ENCODE data around the gene CR1L. TPM values are rescaled to one million over a fixed set of nuclear protein-coding genes. Genes with fewer than 3 reads are reported as not detected.
A peak's percentile ranks its signal among the peaks of the same experiment; 100 is the strongest.
"Not testable (repeated sequence)": the region's sequence is repeated elsewhere in the genome, so short reads cannot be mapped to it uniquely, and the experiment has no call there.

The CR1L gene
- total RNA-seq, 2 experiments from 2014 or later: not detected

DNA sequence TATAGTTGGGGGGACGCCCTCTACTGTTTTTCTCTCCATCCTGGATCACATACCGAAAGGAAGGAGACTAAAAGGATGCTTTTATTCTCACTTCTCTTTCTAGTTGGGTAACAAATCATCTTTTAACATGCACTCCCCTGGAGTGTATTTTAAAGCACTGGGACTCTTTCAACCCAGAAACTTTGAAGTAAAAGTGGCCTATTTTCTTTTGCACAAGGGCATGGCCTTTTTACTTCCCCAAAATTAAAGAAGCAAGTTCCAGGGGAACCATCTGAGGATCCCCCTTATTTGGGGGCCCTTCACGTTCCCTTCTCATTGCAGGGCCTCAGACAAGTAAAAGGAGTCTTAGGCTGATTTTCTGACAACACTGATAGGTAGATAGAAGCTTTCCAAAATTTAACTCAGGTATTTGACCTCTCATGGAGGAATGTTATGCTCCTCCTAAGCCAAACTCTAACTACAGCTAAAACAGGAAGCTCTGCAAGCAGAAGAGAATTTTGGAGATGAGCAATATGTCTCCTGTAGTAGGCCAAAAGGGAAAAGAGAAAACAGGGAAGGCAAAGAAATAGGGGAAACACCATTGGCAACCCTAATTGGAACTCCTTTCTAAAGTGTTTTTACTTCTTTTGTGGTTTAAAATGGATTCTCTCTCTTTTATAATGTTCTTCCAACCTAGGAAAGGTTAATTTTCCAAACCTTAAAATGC lies 98.1 kb downstream of the CR1L start:
- Mint-ChIP-seq H3K4me1 (ENCODE audit: low read depth) (peaks cover 5% of the 10 kb centered on the region), H3K4me3 (no peak overlapping the region), H3K36me3 (ENCODE audit: low read depth) (no peaks in the 10 kb centered on the region), H3K27ac (no peak overlapping the region), H3K27me3 (ENCODE audit: low read depth) (no peaks in the 10 kb centered on the region), H3K9me3 (ENCODE audit: insufficient read depth) (no peaks in the 10 kb centered on the region)
- DNase-seq: no peak
- CTCF ChIA-PET: no interaction called here
- ATAC-seq: no peak
- POLR2A ChIA-PET: no interaction called here

DNA sequence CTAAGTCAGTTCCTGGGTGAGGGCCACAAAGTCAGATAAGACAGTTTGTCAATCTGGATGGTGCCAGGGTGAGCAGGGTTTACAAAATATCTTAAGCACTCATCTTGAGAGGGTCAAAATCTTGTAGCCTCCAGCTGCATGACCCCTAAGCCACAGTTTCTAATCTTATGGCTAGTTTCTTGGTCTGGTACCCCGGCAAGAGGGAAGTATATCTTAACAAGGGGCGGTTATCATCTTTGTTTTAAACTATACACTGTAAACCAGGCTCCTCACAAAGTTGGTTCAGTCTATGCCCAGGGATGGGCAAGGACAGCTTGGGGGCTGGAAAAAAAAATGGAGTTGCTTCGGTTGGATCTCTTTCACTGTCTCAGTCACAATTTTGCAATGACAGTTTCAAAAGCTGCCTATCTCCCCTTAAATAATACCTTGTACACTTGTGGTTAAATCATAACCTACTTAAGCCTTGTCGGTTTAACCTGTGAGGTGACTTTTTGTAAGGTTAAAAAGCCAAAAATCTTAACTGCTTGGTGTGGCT lies 99.1 kb downstream of the CR1L start:
- Mint-ChIP-seq H3K36me3 (ENCODE audit: low read depth) (no peaks in the 10 kb centered on the region), H3K4me3 (no peak overlapping the region), H3K9me3 (ENCODE audit: insufficient read depth) (no peaks in the 10 kb centered on the region), H3K27me3 (ENCODE audit: low read depth) (no peaks in the 10 kb centered on the region), H3K4me1 (ENCODE audit: low read depth) (peaks cover 7% of the 10 kb centered on the region), H3K27ac (no peak overlapping the region)
- DNase-seq: no peak
- ChIA-PET CTCF (no interaction called here), POLR2A (no interaction called here)
- no peak for ATAC-seq

DNA sequence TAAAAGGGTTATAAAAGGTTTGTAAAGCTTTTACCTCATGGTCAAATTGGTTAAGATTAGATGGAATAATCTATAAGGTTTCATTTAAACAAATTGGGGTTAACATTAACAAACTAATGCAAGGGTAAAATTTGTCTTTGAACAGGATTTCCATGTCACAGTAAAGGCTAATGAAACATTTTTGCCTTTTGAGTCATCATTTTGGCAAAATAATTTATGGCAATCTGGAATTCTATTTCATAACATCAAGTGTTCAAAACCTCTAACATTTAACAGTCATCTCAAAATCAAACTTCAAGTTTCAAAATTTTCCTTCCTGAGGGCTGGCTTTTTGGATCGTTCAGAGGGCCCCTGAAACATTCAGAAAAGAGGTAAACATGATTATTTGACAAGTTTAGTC lies 100.4 kb downstream of the CR1L start:
- Mint-ChIP-seq H3K27ac (no peak overlapping the region), H3K36me3 (ENCODE audit: low read depth) (no peaks in the 10 kb centered on the region), H3K9me3 (ENCODE audit: insufficient read depth) (no peaks in the 10 kb centered on the region), H3K4me3 (no peak overlapping the region), H3K4me1 (ENCODE audit: low read depth) (peaks cover 17% of the 10 kb centered on the region), H3K27me3 (ENCODE audit: low read depth) (no peaks in the 10 kb centered on the region)
- ATAC-seq: no peak
- ChIA-PET CTCF (no interaction called here), POLR2A (no interaction called here)
- no peak for DNase-seq

DNA sequence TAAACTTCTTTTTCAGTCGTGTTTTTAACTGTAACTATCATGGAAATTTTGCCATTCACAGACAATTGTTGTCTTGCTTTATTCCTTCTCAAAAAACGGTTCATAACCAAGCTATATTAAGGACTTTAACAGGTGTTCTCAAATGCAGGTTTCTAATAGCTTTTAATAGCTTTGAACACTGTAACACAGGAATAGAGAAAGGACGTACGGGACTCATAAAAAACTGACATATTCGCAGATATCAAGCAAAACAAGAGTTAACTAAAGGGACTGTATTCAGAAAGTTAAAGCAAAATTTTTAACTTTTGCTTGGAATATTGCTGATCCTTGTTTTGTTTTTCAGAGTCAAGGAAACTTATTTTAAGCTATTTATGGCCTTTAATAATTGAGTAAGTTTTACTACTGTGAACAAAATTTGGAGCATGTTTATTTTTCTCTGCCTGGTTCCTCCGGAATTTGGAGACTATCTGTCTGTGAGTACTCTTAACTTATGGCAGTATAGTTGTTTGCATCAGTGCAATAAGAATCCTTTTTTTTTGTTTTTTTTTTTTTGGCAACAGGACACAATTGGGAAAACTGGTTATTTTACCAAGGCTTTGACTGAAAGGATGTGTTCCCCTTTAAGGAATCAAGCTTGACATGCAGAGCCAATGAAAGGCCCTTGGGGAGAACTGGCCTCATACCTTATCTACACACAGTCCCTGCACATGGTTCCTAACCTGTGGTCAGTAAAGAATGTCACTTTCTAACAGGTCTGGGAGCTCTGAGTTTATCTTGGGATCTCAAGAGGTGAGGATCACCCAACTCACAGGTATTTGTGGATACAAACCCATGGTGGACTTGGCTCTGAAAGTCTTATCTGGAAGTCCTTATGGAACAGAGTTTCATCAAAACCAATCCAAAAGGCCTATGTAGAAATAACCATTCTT lies 101.2 kb downstream of the CR1L start:
- no peak for ATAC-seq
- CTCF ChIA-PET: no interaction called here
- H3K36me3 Mint-ChIP-seq (ENCODE audit: low read depth): no peaks in the 10 kb centered on the region

DNA sequence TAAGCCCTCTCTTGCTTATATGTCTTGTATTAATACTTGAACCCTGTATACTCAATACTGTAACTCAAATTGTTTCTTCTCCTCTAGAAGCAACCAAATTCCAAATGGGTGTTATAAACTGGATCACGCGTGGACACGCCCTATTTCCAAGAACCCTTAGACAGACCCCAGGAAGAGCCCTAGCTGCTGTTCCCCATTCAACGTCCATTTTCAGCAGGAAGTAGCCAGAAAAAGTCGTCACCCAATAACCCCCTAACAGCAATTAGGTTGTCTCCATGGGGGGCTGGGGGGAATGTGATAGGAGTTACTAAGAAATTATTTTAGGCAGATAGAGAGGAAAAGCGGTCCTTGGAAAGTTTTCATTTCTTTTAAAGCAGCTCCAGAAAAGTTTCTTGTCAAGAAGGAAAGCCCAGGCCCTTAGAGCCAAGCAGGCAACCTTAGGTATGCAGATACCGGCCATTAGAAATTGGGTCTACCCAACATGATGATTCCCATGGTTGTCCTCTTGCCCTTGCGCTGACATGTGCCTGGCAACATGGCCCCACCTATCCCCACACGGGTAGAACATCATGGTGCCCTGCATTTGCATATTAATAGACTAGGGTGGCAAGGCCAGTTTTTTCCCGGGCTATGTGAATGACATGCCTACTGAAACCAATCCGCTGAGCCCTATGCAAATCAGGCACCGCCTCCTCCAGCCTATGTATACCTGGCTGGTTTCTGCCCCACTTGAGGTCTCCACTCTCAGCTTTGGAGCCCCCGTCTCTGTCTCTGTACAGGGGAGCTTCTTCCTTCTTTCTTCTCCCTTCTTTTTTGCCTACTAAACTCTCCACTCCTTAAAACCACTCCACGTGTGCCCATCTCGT lies 102.9 kb downstream of the CR1L start:
- no peak overlapping the region for H3K4me3 Mint-ChIP-seq
- H3K27me3 Mint-ChIP-seq (ENCODE audit: low read depth): no peaks in the 10 kb centered on the region
- no peak for DNase-seq
- ChIA-PET POLR2A (no interaction called here), CTCF (no interaction called here)
- no peak for ATAC-seq
- H3K9me3 Mint-ChIP-seq (ENCODE audit: insufficient read depth): no peaks in the 10 kb centered on the region
- peaks cover 30% of the 10 kb centered on the region for H3K4me1 Mint-ChIP-seq (ENCODE audit: low read depth)
- no peaks in the 10 kb centered on the region for H3K36me3 Mint-ChIP-seq (ENCODE audit: low read depth)
- H3K27ac Mint-ChIP-seq: no peak overlapping the region

More for the DNA sequence above, 101.2 kb downstream of the CR1L start:
- no peaks in the 10 kb centered on the region for H3K27me3 Mint-ChIP-seq (ENCODE audit: low read depth)
- H3K4me1 Mint-ChIP-seq (ENCODE audit: low read depth): peaks cover 24% of the 10 kb centered on the region
- DNase-seq: no peak
- H3K27ac Mint-ChIP-seq: no peak overlapping the region
- H3K9me3 Mint-ChIP-seq (ENCODE audit: insufficient read depth): no peaks in the 10 kb centered on the region
- POLR2A ChIA-PET: no interaction called here
- no peak overlapping the region for H3K4me3 Mint-ChIP-seq

DNA sequence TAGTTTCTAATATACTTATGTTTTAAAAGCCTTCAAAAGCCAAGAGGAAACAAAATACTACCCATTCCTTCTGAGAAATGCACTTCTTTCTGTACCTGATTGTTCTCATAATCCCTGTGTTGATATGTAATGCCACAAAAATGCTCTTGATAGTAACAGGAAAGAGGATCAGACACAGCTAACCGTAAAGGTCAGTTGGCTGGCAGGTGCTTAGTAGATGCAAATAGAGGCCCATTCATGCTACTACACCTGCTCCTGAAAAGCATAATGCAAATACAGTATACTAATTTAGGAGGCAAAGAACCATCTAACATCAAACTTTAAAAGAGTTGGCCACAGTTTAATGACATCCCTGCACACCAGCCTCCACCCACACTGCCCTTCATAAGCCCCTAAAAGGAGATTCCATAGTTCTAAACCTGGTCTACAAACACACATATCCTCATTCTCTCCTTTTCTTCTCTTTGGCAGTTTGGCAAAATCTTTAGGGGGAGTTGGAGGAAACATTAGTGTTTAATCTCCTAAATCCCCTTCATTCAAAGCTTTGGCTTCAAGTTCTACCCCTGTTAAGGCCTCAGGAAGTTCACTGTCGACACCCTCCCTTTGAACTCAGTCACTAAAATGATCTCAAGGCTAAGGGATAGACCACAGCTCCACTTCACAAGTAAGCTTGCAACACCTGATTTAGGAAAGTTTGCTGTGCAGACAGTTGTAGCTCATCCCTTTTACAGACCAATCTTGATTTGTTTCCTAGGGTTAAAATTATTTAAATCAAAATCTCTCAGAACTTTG lies 104.0 kb downstream of the CR1L start:
- ATAC-seq: no peak
- POLR2A ChIA-PET: no interaction called here
- H3K4me3 Mint-ChIP-seq: peak overlapping the region; percentile 19
- H3K4me1 Mint-ChIP-seq (ENCODE audit: low read depth): peaks cover 39% of the 10 kb centered on the region
- no peaks in the 10 kb centered on the region for H3K9me3 Mint-ChIP-seq (ENCODE audit: insufficient read depth)
- no peaks in the 10 kb centered on the region for H3K36me3 Mint-ChIP-seq (ENCODE audit: low read depth)
- no peaks in the 10 kb centered on the region for H3K27me3 Mint-ChIP-seq (ENCODE audit: low read depth)
- H3K27ac Mint-ChIP-seq: peak overlapping the region; percentile 31
- CTCF ChIA-PET: no interaction called here
- no peak for DNase-seq

DNA sequence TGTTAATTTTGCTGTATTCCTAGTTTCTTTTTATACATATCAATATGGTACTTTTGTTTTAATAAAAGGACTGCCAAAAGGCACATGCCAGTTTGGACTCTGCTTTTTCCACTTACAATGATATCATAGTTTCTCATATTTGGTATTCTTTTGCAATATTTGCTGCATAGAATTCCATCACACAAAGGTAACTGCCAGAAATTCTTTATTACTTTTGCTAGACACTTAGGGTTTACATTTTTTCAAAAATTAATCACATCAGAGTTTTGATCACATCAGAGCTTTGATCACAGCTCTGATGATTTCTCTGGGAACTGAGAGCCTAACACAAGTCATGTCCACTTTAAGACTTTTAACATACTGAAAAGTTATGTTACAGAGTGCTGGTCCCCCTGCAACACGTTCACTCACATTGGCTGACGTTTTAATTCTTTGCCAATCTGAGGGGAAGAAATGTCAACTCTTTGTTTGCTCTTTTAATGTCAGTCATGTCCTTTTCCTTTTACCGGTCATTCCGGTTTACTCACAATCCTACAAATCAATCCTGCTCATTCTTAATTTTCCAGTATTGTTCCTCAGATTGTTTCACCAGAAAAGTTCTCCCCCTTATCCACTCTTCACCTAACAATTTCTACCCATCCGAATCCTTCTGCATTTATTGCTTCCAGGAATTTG lies 105.8 kb downstream of the CR1L start:
- ChIA-PET POLR2A (no interaction called here), CTCF (interaction anchor here (3.0 kb wide), 1 partner anchor 47 kb away, joined by 21 read pairs; no protein-coding TSS in a partner anchor)
- no peak for DNase-seq
- no peaks in the 10 kb centered on the region for H3K27me3 Mint-ChIP-seq (ENCODE audit: low read depth)
- H3K4me3 Mint-ChIP-seq: peak overlapping the region; percentile 100
- no peaks in the 10 kb centered on the region for H3K9me3 Mint-ChIP-seq (ENCODE audit: insufficient read depth)
- peaks cover 5% of the 10 kb centered on the region for H3K36me3 Mint-ChIP-seq (ENCODE audit: low read depth)
- no peak overlapping the region for H3K27ac Mint-ChIP-seq
- H3K4me1 Mint-ChIP-seq (ENCODE audit: low read depth): peaks cover 56% of the 10 kb centered on the region
- ATAC-seq: no peak

DNA sequence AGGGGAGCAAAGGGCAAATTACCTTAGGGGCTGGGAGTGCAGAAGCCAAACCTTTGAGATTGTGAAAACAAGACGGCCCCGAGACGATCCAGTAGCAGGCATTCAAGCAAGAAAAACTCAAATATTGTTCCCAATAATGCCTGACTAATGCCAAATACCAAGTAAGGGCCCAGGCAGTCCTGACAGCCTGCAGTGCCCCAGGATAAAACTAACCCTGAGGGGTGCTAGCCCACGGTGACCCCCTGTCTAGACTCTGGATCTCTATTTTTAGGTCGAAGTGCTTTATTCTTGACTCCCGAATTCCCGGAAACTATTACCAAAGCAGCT lies 106.5 kb downstream of the CR1L start:
- CTCF ChIA-PET: interaction anchor here (1.2 to 3.0 kb wide), 2 partner anchors 13 to 46 kb away, joined by 3 to 21 read pairs; no protein-coding TSS in a partner anchor
- not testable (repeated sequence) for DNase-seq

DNA sequence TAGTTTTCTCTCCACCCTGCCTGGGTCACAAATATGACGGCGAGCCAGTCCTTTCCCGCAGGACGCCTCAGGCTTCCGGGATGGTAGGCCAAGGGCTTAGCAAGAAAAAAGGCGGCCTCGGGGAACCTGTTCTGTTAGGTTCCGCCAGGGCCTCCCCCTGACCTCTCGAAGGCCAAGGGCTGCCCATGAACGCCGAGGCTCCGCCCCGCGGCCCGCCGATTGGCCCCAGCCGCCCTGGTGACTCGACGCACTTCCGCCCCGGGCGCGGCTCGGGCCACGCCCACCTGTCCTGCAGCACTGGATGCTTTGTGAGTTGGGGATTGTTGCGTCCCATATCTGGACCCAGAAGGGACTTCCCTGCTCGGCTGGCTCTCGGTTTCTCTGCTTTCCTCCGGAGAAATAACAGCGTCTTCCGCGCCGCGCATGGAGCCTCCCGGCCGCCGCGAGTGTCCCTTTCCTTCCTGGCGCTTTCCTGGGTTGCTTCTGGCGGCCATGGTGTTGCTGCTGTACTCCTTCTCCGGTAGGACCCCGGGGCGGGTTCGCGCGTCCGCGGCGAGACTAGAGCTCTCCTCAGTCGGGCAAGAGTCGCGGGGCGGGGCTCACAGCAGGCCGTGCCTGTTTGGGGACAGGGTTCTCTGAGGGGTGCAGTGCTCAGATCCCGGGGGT lies 107.0 kb downstream of the CR1L start, which contains the start of gene CD46:
Gene CD46 (plus strand): TSS at position 265 of the 666 bp plus-strand sequence. CDS start 159 bp downstream, at position 424.
- Mint-ChIP-seq H3K27ac (peak within 1 kb of the TSS; percentile 96), H3K4me1 (ENCODE audit: low read depth) (peaks cover 68% of the 10 kb centered on the region), H3K27me3 (ENCODE audit: low read depth) (no peaks in the 10 kb centered on the region), H3K9me3 (ENCODE audit: insufficient read depth) (no peaks in the 10 kb centered on the region), H3K4me3 (peak within 1 kb of the TSS; percentile 100), H3K36me3 (ENCODE audit: low read depth) (peaks cover 17% of the 10 kb centered on the region)
- DNase-seq: peak; percentile 96
- CTCF ChIA-PET: interaction anchor here (1.2 to 3.0 kb wide), 2 partner anchors 14 to 46 kb away, joined by 3 to 21 read pairs; no protein-coding TSS in a partner anchor
- ATAC-seq: peak; percentile 98
- POLR2A ChIA-PET: interaction anchor here (0.7 to 1.2 kb wide), 2 partner anchors 26 to 76 kb away, joined by 3 read pairs; no protein-coding TSS in a partner anchor

More for the DNA sequence above, 106.5 kb downstream of the CR1L start:
- Mint-ChIP-seq H3K27ac (peak overlapping the region; percentile 96), H3K36me3 (ENCODE audit: low read depth) (peaks cover 12% of the 10 kb centered on the region), H3K4me1 (ENCODE audit: low read depth) (peaks cover 63% of the 10 kb centered on the region), H3K4me3 (peak overlapping the region; percentile 100)
- not testable (repeated sequence) for H3K27me3 Mint-ChIP-seq (ENCODE audit: low read depth); H3K9me3 Mint-ChIP-seq (ENCODE audit: insufficient read depth)
- POLR2A ChIA-PET: interaction anchor here (0.7 to 1.2 kb wide), 2 partner anchors 27 to 75 kb away, joined by 3 read pairs; no protein-coding TSS in a partner anchor
- peak; percentile 1 for ATAC-seq

DNA sequence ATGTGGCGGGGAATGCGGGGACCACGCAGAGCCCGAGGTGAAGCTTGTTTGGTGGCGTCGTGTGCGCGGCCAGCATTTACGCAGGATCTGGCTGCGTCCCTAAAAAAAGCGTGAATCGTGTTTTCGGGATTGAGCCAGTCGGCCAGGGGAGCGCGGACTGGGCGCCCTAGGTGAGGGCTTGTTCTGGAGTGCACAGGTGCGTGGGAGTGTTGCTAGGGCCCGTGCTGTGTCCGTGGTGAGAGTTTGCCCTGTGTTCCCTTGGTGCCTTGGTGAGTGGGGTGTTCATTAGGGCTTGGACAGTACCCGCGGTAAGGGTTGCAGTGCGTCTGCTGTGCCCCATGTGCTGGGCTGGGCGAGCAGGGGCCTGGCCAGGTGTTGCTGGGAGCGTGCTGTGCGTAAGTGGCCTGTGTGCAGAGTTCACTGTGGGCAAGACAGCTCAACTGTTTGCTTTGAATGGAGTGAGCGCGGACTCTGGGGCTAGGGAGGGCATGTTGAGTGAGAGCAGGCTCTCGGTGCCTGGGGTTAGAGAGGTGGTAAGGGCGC lies 107.6 kb downstream of the CR1L start:
- ATAC-seq (peak; percentile 14), DNase-seq (peak; percentile 33)
- peak overlapping the region; percentile 96 for H3K27ac Mint-ChIP-seq
- no peaks in the 10 kb centered on the region for H3K27me3 Mint-ChIP-seq (ENCODE audit: low read depth)
- POLR2A ChIA-PET: interaction anchor here (1.2 kb wide), 1 partner anchor 26 kb away, joined by 3 read pairs; no protein-coding TSS in a partner anchor
- H3K9me3 Mint-ChIP-seq (ENCODE audit: insufficient read depth): no peaks in the 10 kb centered on the region
- peak overlapping the region; percentile 100 for H3K4me3 Mint-ChIP-seq
- CTCF ChIA-PET: interaction anchor here (0.9 to 3.0 kb wide), 3 partner anchors 14 to 211 kb away, joined by 3 to 21 read pairs (median 3); no protein-coding TSS in a partner anchor
- peaks cover 19% of the 10 kb centered on the region for H3K36me3 Mint-ChIP-seq (ENCODE audit: low read depth)
- H3K4me1 Mint-ChIP-seq (ENCODE audit: low read depth): peaks cover 70% of the 10 kb centered on the region

Data from activated CD8-positive, alpha-beta T cell treated with anti-CD3 and anti-CD28 coated beads, Interleukin-2, amount 10 ng/mL, durations not matched to agents 7 days and 5 days (primary cell).